GM12878 (cell line): ENCODE results near the gene RAPGEF1. TPM values are rescaled to one million over a fixed set of nuclear protein-coding genes. Genes with fewer than 3 reads are reported as not detected.

Experiments used
- ATAC-seq: fragments of 200-7000 bp; cut with Tn5 transposase; 3 replicates; pipeline ENCODE4 v1.9.1; 2020; ENCODE audit warnings: mild to moderate bottlenecking, moderate library complexity
- BruUV-seq: library from RNA; stranded (reverse); fragments of 400-500 nt; replicated peaks from 2 replicates; lab custom pipeline; 2021; lab: Mats Ljungman, UMichigan
- CTCF ChIA-PET: fragments of 300-600 bp; sonication (Branson Sonifier 250); formaldehyde crosslinking; extraction: SDS; loops from one replicate; lab custom pipeline; 2021; ENCODE audit warnings: inconsistent platforms; lab: Yijun Ruan, JAX
- POLR2A ChIA-PET: fragments of 350-600 bp; formaldehyde crosslinking; extraction: SDS; loops from one replicate; lab custom pipeline; 2021; ENCODE audit warnings: inconsistent platforms; lab: Charles Lee
- RAD21 ChIA-PET: fragments of 300-600 bp; sonication (Branson Sonifier 250); formaldehyde crosslinking; loops from one replicate; lab custom pipeline; 2023; ENCODE audit warnings: antibody characterized with exemption; ENCODE audit not compliant: unreplicated experiment; lab: Charles Lee
- SMC1A ChIA-PET: fragments of 300-600 bp; sonication (Branson Sonifier 250); formaldehyde crosslinking; loops from one replicate; lab custom pipeline; 2023; ENCODE audit not compliant: unreplicated experiment, uncharacterized antibody; lab: Charles Lee
- DNase-seq: peaks from one replicate; pipeline ENCODE4 v3.0.0-alpha.2; 2011; ENCODE audit warnings: low read depth, low spot score
- FAIRE-seq: peaks from 3 replicates; lab custom pipeline; 2011; peaks lifted over from hg19 to GRCh38; lab: Jason Lieb, UNC
- H2AFZ ChIP-seq: 2 replicates; pipeline ENCODE4 v1.6.0; 2011; ENCODE audit warnings: low read depth, low read length, control low read depth; ENCODE audit not compliant: control insufficient read depth
- H3K27ac ChIP-seq: 2 replicates; pipeline ENCODE4 v1.5.1; 2011; ENCODE audit warnings: control low read depth; ENCODE audit not compliant: control insufficient read depth, insufficient read depth
- H3K27me3 ChIP-seq, 2 experiments: replicated peaks in 1 of 2; 2 replicates each; pipeline versions ENCODE4 v1.6.0 to v1.6.1; 2011; ENCODE audit warnings: low read length in 1 of 2; ENCODE audit not compliant: control insufficient read depth in 2 of 2, insufficient read depth in 2 of 2
- H3K36me3 ChIP-seq, 2 experiments: 2 replicates each; pipeline ENCODE4 v1.5.1; 2011; ENCODE audit warnings: low read length in 1 of 2; ENCODE audit not compliant: control insufficient read depth in 2 of 2, insufficient read depth in 2 of 2
- H3K4me1 ChIP-seq: 2 replicates; pipeline ENCODE4 v1.6.1; 2011; ENCODE audit warnings: mild to moderate bottlenecking, low read length, moderate library complexity, mixed read lengths; ENCODE audit not compliant: control insufficient read depth, insufficient read depth
- H3K4me2 ChIP-seq: 2 replicates; pipeline ENCODE4 v1.6.0; 2011; ENCODE audit warnings: control low read depth; ENCODE audit not compliant: control insufficient read depth, insufficient read depth
- H3K4me3 ChIP-seq: fragments of 200-600 bp; sonication (generic); 2 replicates; pipeline ENCODE4 v1.5.1; 2016
- H3K79me2 ChIP-seq: 2 replicates; pipeline ENCODE4 v1.6.0; 2011; ENCODE audit warnings: low read length; ENCODE audit not compliant: control insufficient read depth, insufficient read depth
- H3K9ac ChIP-seq: 2 replicates; pipeline ENCODE4 v1.8.0; 2011; ENCODE audit warnings: low read length, control low read depth, mixed read lengths; ENCODE audit not compliant: control insufficient read depth, insufficient read depth
- H3K9me3 ChIP-seq: replicated peaks from 3 replicates; pipeline ENCODE4 v1.5.1; 2011; ENCODE audit warnings: mild to moderate bottlenecking, low read length; ENCODE audit not compliant: control insufficient read depth, insufficient read depth
- H4K20me1 ChIP-seq: 2 replicates; pipeline ENCODE4 v1.6.0; 2011; ENCODE audit not compliant: control insufficient read depth, insufficient read depth
- BHLHE40 ChIP-seq, 2 experiments: fragments of 450-650 bp in 1 of 2; IDR thresholded peaks; 2 replicates each; pipeline ENCODE4 v1.6.1; 2011 to 2017; ENCODE audit warnings: low read depth in 2 of 2, borderline replicate concordance in 1 of 2, improper control_type of control experiment in 1 of 2, low read length in 1 of 2, mild to moderate bottlenecking in 1 of 2
- CHD2 ChIP-seq: IDR thresholded peaks from 2 replicates; pipeline ENCODE4 v1.6.1; 2011; ENCODE audit warnings: low read depth, low read length, improper control_type of control experiment, borderline replicate concordance
- EED ChIP-seq: sonication (generic); IDR thresholded peaks from 2 replicates; pipeline ENCODE4 v1.6.1; 2016; ENCODE audit warnings: antibody characterized with exemption, low read depth
- IKZF1 ChIP-seq: fragments of 450-650 bp; conservative IDR thresholded peaks from 2 replicates; pipeline ENCODE4 v1.6.1; 2017; ENCODE audit warnings: antibody characterized with exemption, mild to moderate bottlenecking
- POU2F2 ChIP-seq: IDR thresholded peaks from 3 replicates; pipeline ENCODE4 v1.6.1; 2011; ENCODE audit warnings: low read depth, mild to moderate bottlenecking, low read length, borderline replicate concordance
- RELA ChIP-seq: fragments of 450-650 bp; IDR thresholded peaks from 2 replicates; pipeline ENCODE4 v1.8.0; 2014; ENCODE audit warnings: borderline replicate concordance; ENCODE audit not compliant: partially characterized antibody
- SPI1 ChIP-seq: IDR thresholded peaks from 2 replicates; pipeline ENCODE4 v1.6.1; 2011; ENCODE audit warnings: low read depth, mild to moderate bottlenecking, low read length, moderate library complexity, borderline replicate concordance; ENCODE audit not compliant: insufficient read depth
- ZNF687 ChIP-seq: fragments of 450-650 bp; IDR thresholded peaks from 2 replicates; pipeline ENCODE4 v1.6.1; 2017; ENCODE audit warnings: mild to moderate bottlenecking, moderate library complexity
- WGBS: methylation state at CpG from one replicate; pipeline ENCODE4 v1.1.6; 2016; ENCODE audit warnings: low lambda C conversion rate; ENCODE audit not compliant: insufficient replicate concordance, insufficient coverage; ENCODE audit errors: missing lambda C conversion rate; 5-methylcytosine and 5-hydroxymethylcytosine counted together
- in situ Hi-C: fragments of 300-500 bp; cut with MboI; formaldehyde crosslinking; loops from 9 replicates; pipeline ENCODE4 v1.14.3; 2018; ENCODE audit warnings: mixed read lengths
- intact Hi-C: fragments of 100-400 bp; cut with micrococcal nuclease; formaldehyde crosslinking; loops from one replicate; pipeline ENCODE4 v1.14.2; 2022; ENCODE audit not compliant: unreplicated experiment
- polyA plus RNA-seq, 11 experiments: library from polyadenylated mRNA; depleted of rRNA in 4 of 11; unstranded in 6 of 11; stranded (reverse) in 5 of 11; fragments of >200 nt; fragmentation: Nextera tagmentation in 4 of 11; fragmentation: Illumina TruSeq in 1 of 11; extraction: Ambion mirVana in 4 of 11; extraction: Trizol in 1 of 11; gene quantifications; 1 replicate in 1 of 11; 2 replicates in 10 of 11; pipeline versions ENCODE4 v1.2.1 to v1.2.3, GENCODE V29; 2011 to 2016; ENCODE audit warnings: inconsistent platforms in 2 of 11, missing spikeins in 2 of 11, low read depth in 1 of 11
- total RNA-seq, 4 experiments: library from RNA; depleted of rRNA in 3 of 4; stranded (reverse); fragments of >200 nt in 3 of 4; fragmentation: Illumina TruSeq in 1 of 4; extraction: Trizol in 1 of 4; gene quantifications; 2 replicates each; pipeline versions ENCODE4 v1.2.1 to v1.2.3, GENCODE V29; 2013 to 2021
- TF ChIP-seq, protein P1 (sequence below): IDR thresholded peaks from 2 replicates; pipeline ENCODE4 v1.6.1; 2012; ENCODE audit warnings: improper control_type of control experiment, low read depth, low read length; ENCODE audit not compliant: insufficient replicate concordance

Gene RAPGEF1
- total and polyA plus RNA-seq, 10 of the 15 experiments (the other 5 are each of a cell fraction or from before 2014, with no cell fraction given): 0.42 to 113 (median 45.9) TPM

DNA sequence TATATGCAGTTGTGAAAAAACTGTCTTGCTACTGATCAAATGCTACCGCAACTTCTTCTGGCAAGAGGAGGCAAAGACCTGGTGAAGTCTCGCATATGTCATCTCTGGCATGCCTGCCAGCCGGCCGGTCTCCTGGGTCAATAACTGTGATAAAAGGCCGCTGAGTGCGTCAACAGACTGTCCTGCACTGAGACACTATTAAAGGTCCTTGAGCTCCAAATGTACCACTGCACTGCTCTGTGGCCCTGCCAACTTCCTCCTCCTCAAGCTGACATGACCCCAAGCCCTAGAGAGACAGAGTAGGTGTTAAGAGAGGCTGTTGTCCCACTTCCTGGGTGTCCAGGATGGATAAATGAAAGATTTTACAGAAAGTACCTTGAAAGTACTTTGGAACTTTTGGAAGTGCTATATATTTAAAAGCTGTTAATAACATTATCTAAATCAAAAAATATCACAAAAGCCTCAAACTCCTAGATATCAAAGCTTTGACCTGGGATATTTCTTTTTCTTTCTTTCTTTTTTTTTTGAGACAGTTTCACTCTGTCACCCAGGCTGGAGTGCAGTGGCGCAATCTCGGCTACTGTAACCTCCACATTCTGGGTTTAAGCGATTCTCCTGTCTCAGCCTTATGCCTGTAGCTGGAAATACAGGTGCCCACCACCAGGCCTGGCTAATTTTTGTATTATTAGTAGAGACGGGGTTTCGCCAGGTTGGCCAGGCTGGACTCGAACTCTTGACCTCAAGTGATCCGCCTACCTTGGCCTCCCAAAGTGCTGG, 31.5 kb downstream of the RAPGEF1 start (continued):
- TF ChIP-seq ZNF687 (peak; percentile 30), CHD2 (0 out of 2 replicates have a peak, but pooled peaks have one; percentile 29), RELA (no peak), SPI1 (peak; percentile 11; the same call in 1 of the 2 replicates), IKZF1 (peak; percentile 35; the same call in 1 of the 2 replicates)

DNA sequence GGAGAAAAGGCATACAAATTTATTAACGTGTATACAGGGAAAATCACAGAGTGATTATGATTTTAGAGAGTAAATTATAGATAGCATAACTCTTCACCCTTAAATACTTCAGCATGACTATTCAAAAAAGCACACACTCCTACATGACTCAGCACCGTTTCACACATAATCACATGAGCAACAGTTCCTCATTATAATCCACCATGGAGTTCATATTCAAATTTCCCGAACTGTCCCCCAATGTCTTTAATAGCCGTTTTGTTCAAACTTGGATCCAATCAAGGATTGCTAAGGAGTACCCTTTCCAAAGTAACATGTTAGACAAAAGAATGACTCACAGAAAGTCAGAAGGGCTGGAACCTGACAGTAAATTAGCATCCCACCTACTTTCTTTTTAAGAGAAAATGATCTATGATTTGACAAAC, 32.1 kb downstream of the RAPGEF1 start:
- H3K4me3 ChIP-seq: peak overlapping the region; percentile 37; the same call in 1 of the 2 replicates
- H3K79me2 ChIP-seq: peaks cover 100% of the 10 kb centered on the region
- H2AFZ ChIP-seq: no peak overlapping the region
- H3K9ac ChIP-seq: peak overlapping the region; percentile 53; the same call in 1 of the 2 replicates
- ChIA-PET SMC1A (interaction anchor here (0.8 to 11.5 kb wide), 7 partner anchors 14 to 86 kb away, joined by 3 to 416 read pairs (median 19); no protein-coding TSS in a partner anchor), POLR2A (interaction anchor here (1.0 to 17.2 kb wide), 7 partner anchors 12 to 86 kb away, joined by 3 to 291 read pairs (median 21); partner anchors contain the start of gene RAPGEF1), CTCF (interaction anchor here (1.3 to 8.3 kb wide), 7 partner anchors 15 to 38 kb away, joined by 3 to 73 read pairs (median 6); partner anchors contain the start of gene RAPGEF1), RAD21 (interaction anchor here (0.9 to 13.0 kb wide), 10 partner anchors 10 to 433 kb away, joined by 3 to 362 read pairs (median 12); partner anchors contain the start of gene RAPGEF1)
- FAIRE-seq (no peak), DNase-seq (no peak), ATAC-seq (peak; percentile 54)
- no peaks in the 10 kb centered on the region for H4K20me1 ChIP-seq
- no peaks in the 10 kb centered on the region for H3K9me3 ChIP-seq
- in situ Hi-C loops (loop anchor here (25.0 kb wide), 1 partner anchor 1670 kb away; the partner anchor contains the start of gene FNBP1), intact Hi-C loops (loop anchor here (2.0 to 5.0 kb wide), 2 partner anchors 29 to 40 kb away; no protein-coding TSS in a partner anchor)
- H3K27ac ChIP-seq: peak overlapping the region; percentile 83
- peak overlapping the region; percentile 52 for H3K4me2 ChIP-seq
- peaks cover 0 to 5% of the 10 kb centered on the region in 2 experiments; a peak in 1 of 4 replicates for H3K36me3 ChIP-seq
- WGBS: 0% methylated on average over 4 of the region's 4 CpGs
- H3K27me3 ChIP-seq: no peaks in the 10 kb centered on the region
- BruUV-seq: no TSS peak
- H3K4me1 ChIP-seq: peaks cover 71% of the 10 kb centered on the region
- TF ChIP-seq EED (no peak), POU2F2 (0 out of 3 replicates have a peak, but pooled peaks have one; percentile 16), BHLHE40 (IDR thresholded peaks at IDR 0.05; ENCODE audit: borderline replicate concordance in 1 of 2, low read depth in 2 of 2, low read length in 1 of 2) (peak; percentile 36 to 54; a peak in 2 of 4 replicates)
- TF ChIP-seq, protein P1, sequence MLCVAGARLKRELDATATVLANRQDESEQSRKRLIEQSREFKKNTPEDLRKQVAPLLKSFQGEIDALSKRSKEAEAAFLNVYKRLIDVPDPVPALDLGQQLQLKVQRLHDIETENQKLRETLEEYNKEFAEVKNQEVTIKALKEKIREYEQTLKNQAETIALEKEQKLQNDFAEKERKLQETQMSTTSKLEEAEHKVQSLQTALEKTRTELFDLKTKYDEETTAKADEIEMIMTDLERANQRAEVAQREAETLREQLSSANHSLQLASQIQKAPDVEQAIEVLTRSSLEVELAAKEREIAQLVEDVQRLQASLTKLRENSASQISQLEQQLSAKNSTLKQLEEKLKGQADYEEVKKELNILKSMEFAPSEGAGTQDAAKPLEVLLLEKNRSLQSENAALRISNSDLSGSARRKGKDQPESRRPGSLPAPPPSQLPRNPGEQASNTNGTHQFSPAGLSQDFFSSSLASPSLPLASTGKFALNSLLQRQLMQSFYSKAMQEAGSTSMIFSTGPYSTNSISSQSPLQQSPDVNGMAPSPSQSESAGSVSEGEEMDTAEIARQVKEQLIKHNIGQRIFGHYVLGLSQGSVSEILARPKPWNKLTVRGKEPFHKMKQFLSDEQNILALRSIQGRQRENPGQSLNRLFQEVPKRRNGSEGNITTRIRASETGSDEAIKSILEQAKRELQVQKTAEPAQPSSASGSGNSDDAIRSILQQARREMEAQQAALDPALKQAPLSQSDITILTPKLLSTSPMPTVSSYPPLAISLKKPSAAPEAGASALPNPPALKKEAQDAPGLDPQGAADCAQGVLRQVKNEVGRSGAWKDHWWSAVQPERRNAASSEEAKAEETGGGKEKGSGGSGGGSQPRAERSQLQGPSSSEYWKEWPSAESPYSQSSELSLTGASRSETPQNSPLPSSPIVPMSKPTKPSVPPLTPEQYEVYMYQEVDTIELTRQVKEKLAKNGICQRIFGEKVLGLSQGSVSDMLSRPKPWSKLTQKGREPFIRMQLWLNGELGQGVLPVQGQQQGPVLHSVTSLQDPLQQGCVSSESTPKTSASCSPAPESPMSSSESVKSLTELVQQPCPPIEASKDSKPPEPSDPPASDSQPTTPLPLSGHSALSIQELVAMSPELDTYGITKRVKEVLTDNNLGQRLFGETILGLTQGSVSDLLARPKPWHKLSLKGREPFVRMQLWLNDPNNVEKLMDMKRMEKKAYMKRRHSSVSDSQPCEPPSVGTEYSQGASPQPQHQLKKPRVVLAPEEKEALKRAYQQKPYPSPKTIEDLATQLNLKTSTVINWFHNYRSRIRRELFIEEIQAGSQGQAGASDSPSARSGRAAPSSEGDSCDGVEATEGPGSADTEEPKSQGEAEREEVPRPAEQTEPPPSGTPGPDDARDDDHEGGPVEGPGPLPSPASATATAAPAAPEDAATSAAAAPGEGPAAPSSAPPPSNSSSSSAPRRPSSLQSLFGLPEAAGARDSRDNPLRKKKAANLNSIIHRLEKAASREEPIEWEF: no peak
